H7 (cell line): ENCODE measurements around the gene NES. TPM values are rescaled to one million over a fixed set of nuclear protein-coding genes. Genes with fewer than 3 reads are reported as not detected.
A peak's percentile ranks its signal among the peaks of the same experiment; 100 is the strongest.

Experiments
- DNase-seq: peaks from one replicate; pipeline ENCODE4 v3.0.0; 2012
- H3K27me3 ChIP-seq: 2 replicates; pipeline ENCODE4 v1.6.0; 2011; ENCODE audit warnings: mild to moderate bottlenecking, low read length; ENCODE audit not compliant: control insufficient read depth, insufficient read depth
- H3K36me3 ChIP-seq: replicated peaks from 2 replicates; pipeline ENCODE4 v1.5.1; 2011; ENCODE audit warnings: low read length; ENCODE audit not compliant: control insufficient read depth, insufficient read depth
- H3K4me3 ChIP-seq: 2 replicates; pipeline ENCODE4 v1.5.1; 2011; ENCODE audit warnings: low read depth, mild to moderate bottlenecking, control low read depth, low read length, moderate library complexity; ENCODE audit not compliant: insufficient read depth
- total RNA-seq: library from RNA; depleted of rRNA; stranded (reverse); fragments of >200 nt; shearing (Covaris generic); gene quantifications from 2 replicates; pipeline ENCODE4 v1.2.3, GENCODE V29; 2014

NES gene
- total RNA-seq, 1 experiment from 2014 or later, result 231 TPM

- peak overlapping the region; percentile 80 for H3K4me3 ChIP-seq
- H3K36me3 ChIP-seq, result no peaks in the 10 kb centered on the region
- H3K27me3 ChIP-seq, result peaks cover 19% of the 10 kb centered on the region
- peak; percentile 88 for DNase-seq
Measured at GRCh38 chr1:156707417-156708217, 30.4 kb upstream of the NES start.

DNA sequence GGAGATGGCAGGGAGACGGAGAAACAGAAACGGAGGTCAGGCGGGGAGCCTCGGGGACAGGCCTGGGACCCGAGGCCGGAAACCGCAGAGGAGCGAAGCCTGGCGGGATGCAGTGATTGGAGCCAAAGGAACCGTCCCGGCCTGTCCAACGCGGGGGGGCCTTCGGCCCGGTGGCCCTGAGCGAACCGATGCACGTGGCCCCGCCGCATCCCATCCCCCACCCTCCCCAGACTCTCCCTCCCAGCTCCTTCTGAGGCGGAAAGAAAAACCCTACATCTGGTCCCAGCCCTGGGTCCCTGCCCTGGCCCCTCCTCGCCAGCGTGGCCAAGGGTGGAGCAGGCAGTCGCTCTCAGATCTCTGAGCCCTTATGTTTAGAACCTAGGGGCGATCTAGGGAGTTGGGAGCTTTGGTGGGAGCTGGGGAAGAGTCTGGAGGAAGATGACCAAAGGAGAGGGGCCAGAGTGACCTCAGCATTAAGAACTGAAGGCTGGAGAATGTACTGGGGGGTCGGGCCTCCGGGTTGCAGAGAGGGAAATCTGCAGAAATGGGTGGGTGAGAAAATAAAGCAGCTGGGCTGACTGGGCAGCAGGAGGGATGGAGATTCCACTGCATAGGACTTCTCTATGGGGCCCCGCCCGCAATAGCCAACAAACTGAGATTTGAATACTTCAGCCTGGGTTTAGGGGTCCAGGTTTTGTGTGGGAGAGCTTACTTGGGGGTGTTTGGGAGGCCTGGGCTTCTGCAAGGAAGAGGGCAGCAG is 29.6 kb upstream of the NES start:
- H3K36me3 ChIP-seq, result no peaks in the 10 kb centered on the region
- DNase-seq, result peak; percentile 89
- H3K4me3 ChIP-seq, result peak overlapping the region; percentile 80
- H3K27me3 ChIP-seq, result peaks cover 19% of the 10 kb centered on the region

DNA sequence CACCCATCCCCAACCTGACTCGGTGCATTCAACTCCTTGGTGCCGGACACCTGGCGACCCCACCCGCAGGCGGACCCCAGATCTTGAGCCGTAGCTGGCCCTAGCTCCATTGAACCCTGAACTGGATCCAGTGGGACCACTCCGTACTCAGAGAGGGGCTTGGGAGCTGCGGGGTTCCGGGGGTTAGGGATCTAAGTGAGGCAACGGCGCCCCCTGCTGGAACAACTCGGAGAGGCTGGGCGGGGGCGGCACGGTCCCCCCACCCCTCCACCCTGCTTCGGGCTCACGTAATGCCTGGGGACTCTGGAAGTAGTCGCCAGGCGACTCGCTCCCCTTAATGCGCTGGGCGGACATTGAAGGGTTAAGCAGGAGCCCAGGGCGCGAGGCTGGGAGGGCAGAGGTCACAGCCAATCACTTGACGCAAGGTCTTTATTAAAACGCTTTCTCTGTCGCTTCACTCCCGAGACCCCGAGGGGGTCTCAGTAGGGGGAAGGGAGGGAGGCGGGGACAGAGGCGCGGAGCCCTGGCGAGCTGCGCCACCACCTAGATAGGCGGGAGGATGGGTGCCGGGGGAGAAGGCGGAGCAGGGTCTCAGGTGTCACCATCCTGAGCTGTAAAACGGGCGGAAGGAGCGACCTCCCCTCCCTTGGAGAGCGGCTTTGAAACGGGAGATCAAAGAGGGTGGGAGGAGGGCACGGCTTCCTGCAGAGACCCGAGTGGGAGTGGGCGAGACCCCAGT is 28.9 kb upstream of the NES start:
- H3K4me3 ChIP-seq, result peak overlapping the region; percentile 80
- no peaks in the 10 kb centered on the region; the same call in 1 of the 2 replicates for H3K36me3 ChIP-seq
- DNase-seq, result peak; percentile 96
- H3K27me3 ChIP-seq, result peaks cover 19% of the 10 kb centered on the region

DNA sequence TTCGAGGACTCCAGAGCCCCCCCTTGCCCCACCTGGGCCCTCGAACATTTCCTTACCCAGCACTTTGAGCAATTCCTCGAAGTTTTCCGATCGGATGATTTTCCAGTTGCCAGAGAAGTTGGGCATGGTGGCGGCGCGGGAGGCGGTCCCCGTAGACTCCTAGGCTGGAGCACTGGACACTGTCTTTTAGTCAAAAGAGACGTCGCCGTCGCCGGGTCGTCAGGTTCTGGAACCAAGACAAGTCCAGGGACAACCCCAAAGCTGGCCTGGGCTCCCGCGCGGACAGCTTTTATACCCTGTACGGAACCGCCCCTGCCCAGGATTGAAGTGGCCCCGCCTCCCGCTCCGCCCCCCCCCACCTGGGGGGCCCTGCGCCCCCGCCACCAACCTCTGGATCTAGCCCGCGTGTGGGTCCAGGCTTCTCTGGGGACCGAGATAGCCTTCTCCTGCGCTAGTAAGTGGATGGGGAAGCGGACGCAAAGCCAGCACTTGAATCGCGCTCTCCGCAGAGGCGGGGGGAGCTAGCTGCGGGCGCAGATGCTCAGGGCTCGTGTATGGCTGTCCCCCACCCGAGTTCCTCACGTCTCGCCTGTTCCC is 28.2 kb upstream of the NES start, which contains the start of gene CRABP2:
Gene CRABP2 (minus strand): TSS at position 263 of the 597 bp plus-strand sequence. CDS start 137 bp downstream, at position 126.
- peaks cover 19% of the 10 kb centered on the region for H3K27me3 ChIP-seq
- H3K4me3 ChIP-seq, result peak within 1 kb of the TSS; percentile 80
- no peaks in the 10 kb centered on the region; the same call in none of the 2 replicates for H3K36me3 ChIP-seq
- DNase-seq, result peak; percentile 87

GRCh38 chr1:156704930-156705320 is 27.7 kb upstream of the NES start:
- peak overlapping the region; percentile 80 for H3K4me3 ChIP-seq
- H3K27me3 ChIP-seq, result peaks cover 19% of the 10 kb centered on the region
- peaks cover 5% of the 10 kb centered on the region for H3K36me3 ChIP-seq
- DNase-seq, result peak; percentile 81

- peaks cover 7% of the 10 kb centered on the region for H3K36me3 ChIP-seq
- peak; percentile 69 for DNase-seq
- peaks cover 19% of the 10 kb centered on the region for H3K27me3 ChIP-seq
- peak overlapping the region; percentile 80 for H3K4me3 ChIP-seq
Measured at GRCh38 chr1:156704166-156704711, 27.0 kb upstream of the NES start.

DNA sequence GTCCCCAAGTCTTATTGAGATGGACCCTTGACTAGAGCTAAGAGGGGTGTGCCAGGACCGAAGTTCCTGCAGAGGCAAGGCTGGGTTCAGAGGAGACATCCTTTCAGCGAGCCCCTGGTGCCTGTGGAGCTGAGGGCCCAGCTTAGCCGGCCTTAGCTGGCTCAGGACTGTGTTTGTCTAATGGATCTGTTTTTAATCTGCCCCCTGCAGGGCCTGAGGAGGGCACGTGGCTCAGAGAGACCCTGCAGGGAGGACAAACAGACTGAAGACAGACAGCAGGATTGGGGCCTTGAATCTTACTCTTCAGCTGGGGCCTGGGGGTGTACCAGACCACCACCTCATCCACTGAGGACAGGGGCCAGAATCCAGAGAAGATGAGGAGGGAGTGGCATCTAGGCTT is 26.5 kb upstream of the NES start:
- H3K4me3 ChIP-seq, result peak overlapping the region; percentile 80
- peaks cover 19% of the 10 kb centered on the region for H3K27me3 ChIP-seq
- peaks cover 9% of the 10 kb centered on the region for H3K36me3 ChIP-seq
- DNase-seq, result peak; percentile 70

GRCh38 chr1:156703336-156703735 is 26.1 kb upstream of the NES start:
- H3K27me3 ChIP-seq, result peaks cover 19% of the 10 kb centered on the region
- peaks cover 9% of the 10 kb centered on the region for H3K36me3 ChIP-seq
- peak overlapping the region; percentile 13; the same call in 1 of the 2 replicates for H3K4me3 ChIP-seq

GRCh38 chr1:156700736-156701531 is 23.7 kb upstream of the NES start:
- Histone ChIP-seq H3K4me3 (no peak overlapping the region), H3K27me3 (peaks cover 19% of the 10 kb centered on the region), H3K36me3 (peaks cover 9% of the 10 kb centered on the region)
- DNase-seq, result peak; percentile 30

More at GRCh38 chr1:156703336-156703735, 26.1 kb upstream of the NES start:
- DNase-seq, result peak; percentile 36

GRCh38 chr1:156698995-156699394 is 21.8 kb upstream of the NES start:
- Histone ChIP-seq H3K4me3 (no peak overlapping the region), H3K36me3 (peaks cover 9% of the 10 kb centered on the region), H3K27me3 (peaks cover 5% of the 10 kb centered on the region)
- DNase-seq, result no peak

DNA sequence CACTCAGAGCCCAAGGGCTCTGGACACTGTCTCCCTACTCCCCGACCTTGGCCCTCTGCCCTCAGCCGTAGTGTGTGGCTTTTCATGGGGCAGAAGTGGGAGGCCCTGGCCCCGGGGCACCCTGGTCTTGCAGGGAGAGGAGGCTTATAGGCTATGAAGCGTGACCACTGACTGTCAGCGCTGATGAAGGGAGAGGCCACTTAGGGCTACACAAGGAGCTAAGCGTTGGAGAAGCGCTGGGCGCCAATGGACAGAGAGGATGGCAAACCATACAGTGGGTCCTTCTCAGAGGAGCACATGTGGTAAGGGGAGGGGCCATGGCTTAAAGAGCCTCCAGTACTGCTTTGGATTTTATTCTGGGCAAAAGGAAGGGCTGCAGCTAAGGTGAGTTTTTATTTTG is 20.3 kb upstream of the NES start:
- Histone ChIP-seq H3K4me3 (no peak overlapping the region), H3K36me3 (peaks cover 9% of the 10 kb centered on the region), H3K27me3 (no peaks in the 10 kb centered on the region)
- no peak for DNase-seq

DNA sequence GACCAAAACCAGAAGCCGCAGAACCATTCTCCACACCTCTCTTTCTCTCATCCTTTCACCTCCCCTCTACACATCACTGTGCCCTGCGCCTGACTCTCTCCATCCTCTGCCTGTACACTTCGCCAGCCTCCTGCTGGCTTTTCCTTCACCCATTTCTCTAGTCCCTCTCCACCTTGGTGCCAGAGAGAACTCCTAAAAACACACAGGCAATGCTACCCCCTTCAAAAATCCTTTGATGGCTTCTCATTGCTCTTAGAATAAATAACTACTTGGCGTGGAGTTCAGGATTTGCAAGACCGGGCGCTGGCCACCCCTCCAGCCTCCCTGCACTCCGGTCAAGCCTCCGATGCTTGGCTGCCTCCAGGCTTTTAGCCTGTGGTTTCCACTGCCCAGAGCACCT is 19.5 kb upstream of the NES start:
- DNase-seq, result no peak
- Histone ChIP-seq H3K27me3 (no peaks in the 10 kb centered on the region), H3K4me3 (no peak overlapping the region), H3K36me3 (peaks cover 9% of the 10 kb centered on the region)

GRCh38 chr1:156694690-156694962 is 17.4 kb upstream of the NES start:
- peaks cover 3% of the 10 kb centered on the region for H3K36me3 ChIP-seq
- no peak overlapping the region for H3K4me3 ChIP-seq
- peak; percentile 59 for DNase-seq
- H3K27me3 ChIP-seq, result peaks cover 8% of the 10 kb centered on the region
